ENCODE results near the gene RPL37.
"Not testable (repeated sequence)": the region's sequence is repeated elsewhere in the genome, so short reads cannot be mapped to it uniquely, and the experiment has no call there.

The RPL37 gene

DNA sequence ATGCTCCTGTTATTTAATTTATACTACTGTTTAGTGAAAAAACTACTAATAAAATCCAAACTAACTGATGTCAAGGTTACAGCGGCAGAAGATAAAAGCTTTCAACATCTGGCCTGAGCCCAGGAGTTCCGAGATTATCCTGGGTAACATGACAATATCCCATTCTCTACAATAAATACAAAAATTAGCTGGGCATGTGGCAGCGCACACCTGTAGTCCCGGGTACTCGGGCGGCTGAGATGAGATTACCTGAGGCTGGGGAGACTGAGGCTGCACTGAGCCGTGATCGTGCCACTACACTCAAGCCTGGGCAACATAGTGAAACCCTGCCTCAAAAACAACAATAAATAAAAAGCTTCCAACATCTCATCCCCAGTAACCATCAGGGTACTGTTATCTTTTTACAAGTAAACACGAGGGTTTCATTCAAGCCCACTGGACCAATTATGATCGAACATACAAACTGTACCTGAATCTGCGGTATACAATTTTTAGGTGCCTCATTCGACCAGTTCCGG, 1.3 kb downstream of the RPL37 start:
- DNase-seq: no peak

DNA sequence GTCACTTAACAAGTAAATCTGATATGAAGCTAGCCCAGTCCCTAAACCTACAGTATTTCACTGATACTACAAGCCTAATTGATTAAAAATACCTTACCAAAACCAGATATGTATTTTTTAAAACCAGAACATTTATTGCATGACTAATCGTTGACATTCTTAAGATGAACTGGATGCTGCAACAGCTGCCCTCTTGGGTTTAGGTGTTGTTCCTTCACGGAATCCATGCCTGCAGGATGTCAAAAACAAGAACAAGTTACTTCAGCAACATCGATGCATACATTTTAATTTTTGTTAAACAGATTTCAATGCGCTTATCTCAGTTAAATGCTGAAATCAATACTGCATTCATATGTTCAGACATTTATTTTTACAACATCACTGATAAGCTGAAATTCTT, 2.7 kb downstream of the RPL37 start:
- DNase-seq: no peak

DNA sequence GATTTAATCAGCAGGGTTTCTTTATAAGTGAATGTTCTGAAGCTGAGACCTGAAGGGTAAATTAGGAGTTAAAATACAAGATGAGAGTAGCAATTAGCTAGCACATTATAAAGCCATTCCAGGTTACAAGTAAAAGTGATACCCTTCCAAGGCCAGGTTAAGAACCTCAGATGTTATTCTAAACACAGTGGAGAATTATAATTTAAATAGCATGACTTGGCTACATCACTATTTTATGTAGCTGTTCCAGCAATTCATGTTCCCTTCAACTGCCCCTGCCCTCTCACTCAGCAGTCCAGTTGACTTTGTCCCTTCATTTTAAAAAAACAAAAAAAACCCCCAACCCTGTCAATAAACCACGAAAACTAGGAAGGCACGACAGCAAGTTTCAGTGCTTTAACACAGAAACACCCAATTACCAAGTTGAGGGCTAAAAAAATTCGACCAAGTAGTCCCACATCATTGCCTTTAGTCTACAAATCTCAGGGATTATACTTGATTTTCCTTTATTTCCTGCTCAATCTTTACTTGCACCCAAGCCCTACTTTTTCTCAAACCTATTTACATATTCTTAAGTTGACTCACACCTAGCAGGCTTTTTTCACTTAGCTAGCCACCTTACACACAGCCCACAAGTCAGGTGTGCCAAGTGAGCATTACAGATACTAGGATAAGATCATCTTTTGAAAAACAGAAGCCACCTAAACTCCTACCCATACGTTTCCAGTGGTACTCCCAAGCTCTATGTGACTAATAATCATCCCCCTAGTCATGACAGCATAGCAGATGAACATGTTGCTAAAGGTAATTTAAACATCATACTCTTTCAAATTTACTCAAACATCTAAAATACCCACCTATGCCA, 3.4 kb downstream of the RPL37 start:
- no peak for DNase-seq

DNA sequence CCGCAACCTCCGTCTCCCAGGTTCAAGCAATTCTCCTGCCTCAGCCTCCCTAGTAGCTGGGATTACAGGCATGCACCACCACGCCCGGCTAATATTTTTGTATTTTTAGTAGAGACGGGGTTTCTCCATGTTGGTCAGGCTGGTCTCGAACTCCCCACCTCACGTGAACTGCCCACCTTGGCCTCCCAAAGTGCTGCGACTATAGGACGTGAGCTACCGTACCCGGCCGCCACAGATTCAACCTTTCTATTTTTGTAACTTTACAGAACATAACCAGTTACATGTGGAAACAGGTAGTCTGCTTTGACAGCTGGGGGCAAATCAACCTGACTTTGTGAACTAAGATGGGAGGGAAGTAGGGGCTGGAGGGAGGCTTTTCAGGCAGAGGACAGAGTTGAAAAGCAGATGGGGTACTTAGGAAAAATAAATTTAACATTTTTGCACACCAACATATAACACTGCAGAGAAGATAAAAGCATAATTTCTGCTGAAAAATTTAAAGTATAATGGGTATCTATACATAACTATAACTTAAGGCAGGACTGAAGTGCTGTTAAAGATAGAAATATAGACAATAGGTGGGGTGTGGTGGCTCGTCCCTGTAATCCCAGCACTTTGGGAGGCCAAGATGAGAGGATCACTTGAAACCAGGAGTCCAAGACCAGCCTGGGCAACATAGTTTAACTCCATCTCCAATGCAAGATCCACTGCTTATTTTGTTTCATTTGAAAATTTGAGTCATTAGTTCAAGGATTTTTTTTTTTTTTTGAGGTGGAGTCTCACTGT, 5.1 kb downstream of the RPL37 start:
- DNase-seq: no peak

DNA sequence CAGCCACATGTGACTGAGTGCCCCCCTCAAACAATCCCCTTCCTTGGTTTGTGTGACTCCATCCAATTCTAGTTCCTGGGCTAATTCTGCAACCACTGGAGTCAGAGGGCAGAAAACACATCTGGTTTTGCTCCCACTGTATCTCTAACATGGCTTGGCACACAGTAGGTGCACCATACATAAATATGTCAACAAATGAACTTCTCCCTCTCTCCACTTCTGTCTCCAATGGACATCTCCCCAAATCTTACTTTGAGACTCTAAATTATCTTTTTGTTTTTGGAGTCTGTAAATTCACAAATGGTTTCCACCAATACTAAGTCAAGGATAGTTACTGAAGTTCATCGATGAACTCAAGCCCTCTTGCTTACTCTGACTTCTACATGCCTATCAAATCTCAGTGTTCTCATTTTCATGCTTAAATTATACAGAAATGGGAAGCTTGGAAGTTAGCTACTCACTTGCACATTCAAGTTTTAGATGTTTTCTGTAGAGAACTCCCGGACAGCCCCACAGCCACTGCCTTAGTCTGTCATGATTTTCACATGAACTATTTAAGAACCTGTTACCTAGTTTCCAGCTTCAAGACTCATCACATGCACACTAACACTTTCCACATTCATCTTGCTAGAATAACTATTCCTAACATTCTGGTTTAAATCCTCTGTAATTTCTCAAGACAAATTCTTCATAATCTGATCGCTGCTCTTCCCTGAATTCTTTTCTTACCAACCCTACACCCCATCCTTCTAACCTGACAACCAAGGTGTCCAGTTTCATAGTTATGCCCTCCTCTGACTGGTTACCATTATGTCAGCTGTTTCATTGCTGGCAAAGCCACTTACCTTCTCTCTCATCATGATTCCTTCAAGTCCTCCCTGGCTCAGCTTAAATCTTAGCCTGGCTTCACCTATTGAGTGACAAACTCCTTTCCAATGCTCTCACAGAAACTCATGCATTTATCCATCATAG, 6.0 kb downstream of the RPL37 start:
- no peak for DNase-seq

DNA sequence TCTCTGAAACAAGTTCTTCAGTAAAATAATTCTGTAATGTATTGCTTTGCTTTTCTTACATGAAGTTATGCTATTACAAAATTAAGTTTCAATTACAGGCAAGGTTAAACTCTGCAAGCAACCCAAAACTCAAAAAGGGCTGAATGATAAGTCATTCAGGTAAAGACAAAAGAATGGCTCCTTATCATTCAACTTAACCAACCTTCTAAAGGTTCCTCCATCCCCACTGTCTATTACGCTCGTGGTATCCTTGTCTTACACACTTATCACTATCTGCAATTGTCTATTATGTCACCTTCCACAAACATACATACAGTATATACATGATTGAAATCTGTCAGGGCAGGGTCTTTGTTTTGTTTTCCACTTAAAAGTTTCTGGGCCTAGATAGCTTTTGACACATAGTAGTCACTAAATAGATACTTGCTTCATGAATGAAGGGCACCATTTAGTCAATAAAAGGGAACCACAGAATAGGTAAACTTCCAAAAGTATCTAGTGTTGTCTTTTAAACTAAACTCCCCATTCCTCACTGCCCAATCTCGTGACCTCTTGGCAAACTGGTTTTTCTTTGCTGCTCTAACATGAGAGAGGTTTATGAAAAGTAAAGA, 6.9 kb downstream of the RPL37 start:
- no peak for DNase-seq

DNA sequence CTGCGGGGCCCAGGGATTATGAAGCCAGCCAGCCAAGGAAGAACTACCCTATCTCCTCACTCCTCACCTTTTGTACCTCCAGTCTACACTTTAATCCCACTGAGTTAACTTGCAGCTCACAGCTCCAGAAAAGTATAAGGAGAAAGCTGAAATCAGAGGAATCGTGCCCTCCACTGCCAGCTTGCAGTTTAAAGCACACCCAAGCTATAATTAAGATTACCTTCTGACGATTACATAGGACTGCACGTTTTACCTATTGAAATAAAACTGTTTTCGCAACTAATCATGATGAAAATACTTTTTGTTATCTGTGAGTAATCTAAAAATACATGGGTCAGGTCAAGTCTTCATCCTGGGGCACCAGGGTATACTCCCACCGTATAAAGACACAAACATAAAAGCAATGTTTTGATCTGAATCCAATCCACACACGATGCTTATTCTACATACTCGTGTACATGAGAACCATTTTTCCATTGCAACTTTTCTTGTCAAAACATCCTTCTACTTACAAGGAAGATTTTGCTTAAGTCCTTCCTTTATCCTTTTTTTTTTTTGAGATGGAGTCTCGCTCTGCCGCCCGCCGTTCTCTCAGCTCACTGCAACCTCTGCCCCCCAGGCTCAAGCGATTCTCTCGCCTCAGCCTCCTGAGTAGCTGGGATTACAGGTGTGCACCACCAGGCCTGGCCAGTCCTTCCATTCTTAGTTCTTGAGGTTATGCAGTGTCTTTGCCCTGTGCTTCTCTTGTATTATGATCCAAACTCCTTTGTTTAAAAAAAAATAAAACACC, 7.6 kb downstream of the RPL37 start:
- no peak for DNase-seq

DNA sequence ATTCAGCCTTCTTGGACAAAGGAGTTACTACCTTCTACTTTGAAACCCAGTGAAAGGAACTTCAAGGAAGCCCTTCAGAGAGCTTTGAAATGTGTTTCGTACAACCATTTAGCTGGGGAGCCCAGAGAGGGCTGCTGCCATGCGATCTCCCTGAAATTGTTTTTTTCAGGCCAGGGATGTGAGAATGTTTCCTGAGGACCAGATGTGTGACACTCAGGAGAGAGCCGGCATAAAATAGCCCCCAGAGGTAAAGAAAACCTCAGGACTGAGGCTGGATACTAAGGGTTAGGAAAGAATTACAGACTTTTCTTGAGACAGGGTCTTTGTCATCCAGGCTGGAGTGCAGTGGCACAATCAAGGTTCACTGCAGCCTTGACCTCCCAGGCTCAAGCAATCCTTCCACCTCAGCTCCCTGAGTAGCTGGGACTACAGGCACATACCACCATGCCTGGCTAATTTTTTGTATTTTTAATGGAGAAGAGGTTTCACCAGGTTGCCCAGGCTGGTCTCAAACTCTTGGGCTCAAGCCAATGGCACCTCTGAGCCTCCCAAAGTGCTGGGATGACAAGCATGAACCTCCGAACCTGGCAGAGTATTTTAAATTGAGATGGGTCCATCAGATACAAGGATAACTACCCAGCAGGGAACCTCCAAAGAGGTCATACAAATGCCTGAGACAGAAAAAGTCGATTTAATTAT, 8.4 kb downstream of the RPL37 start:
- DNase-seq: no peak

DNA sequence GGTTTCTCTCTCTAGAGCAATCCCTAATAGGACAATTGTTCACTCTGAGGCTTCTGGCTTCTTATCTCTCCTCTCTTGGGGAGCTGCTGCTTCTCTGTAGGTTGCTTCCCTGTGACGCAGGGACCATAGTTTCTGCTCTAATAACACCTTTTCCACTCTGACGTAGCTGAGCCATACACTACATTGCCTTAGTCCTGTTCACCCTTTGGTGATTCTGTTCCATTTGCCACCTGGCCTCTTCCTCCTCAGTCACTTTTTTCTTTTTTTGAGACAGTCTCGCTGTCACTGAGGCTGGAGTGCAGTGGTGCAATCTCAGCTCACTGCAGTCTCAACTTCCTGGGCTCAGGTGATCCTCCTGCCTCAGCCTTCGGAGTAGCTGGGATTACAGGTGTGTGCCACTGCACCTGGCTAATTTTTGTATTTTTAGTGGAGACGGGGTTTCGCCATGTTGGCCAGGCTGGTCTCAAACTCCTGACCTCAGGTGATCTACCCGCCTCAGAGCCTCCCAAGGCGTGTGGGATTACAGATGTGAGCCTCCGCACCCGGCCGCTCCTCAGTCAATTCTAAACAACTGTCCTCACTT, 9.5 kb downstream of the RPL37 start:
- not testable (repeated sequence) for DNase-seq

DNA sequence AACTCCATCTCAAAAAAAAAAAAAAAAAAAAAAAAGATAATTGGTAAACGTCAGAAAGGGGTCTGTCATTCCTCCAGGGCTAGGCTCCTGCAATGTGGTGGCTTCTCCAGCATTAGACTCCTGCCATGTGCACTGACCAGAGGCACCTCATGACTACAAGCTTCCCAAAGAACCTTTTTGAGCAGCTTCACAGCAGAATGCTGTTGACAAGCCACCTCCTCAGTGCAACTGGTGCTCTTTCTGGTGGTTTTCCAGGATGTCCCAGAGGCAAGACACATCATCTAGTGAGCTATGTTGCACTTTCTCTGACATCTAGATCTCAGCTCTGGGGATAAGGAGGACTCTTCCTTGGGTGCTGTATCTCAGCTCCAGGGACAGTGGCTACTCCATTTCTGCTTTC, 11.6 kb downstream of the RPL37 start:
- no peak for DNase-seq

DNA sequence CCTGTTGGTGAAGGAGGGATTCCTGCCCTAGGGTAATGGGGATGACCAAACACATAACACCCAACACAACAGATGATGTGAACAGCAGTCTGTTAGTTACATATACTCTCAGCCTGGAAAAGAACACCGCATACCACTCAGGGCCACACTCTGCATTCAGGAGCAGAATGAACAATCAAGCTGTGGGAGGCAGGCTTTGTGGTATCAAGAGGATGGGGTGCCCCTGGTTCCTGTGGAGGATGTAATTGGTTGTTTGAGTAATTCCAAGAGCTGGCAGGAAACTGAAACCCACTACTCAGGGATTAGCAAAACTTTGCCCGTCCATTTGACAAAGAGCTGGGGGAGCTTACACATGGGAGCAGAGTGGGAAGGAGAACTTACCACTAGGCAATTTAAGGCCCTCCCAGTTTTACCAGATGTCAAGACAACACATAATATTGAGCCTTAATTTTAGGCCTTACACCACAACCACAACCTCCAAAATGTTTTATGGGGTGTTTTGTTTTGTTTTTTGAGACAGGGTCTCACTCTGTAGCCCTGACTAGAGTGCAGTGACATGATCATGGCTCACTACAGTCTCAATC, 21.2 kb downstream of the RPL37 start:
- no peak for DNase-seq

DNA sequence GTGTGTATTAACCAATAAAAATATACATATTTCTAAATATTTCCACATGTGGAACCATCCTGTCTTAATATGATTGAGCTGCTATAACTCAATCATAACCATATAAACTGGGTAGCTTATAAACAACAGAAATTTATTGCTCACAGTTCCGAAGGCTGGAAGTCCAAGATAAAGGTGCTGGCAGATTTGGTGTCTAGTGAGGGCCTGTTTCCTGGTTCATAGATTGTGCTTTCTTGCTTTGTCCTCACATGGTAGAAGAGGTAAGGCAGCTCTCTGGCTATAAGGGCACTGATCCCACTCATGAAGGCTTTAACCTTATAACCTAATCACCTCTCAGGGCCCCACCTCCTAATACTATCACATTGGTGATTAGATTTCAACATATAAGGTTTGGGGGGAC, 22.9 kb downstream of the RPL37 start:
- DNase-seq: no peak

DNA sequence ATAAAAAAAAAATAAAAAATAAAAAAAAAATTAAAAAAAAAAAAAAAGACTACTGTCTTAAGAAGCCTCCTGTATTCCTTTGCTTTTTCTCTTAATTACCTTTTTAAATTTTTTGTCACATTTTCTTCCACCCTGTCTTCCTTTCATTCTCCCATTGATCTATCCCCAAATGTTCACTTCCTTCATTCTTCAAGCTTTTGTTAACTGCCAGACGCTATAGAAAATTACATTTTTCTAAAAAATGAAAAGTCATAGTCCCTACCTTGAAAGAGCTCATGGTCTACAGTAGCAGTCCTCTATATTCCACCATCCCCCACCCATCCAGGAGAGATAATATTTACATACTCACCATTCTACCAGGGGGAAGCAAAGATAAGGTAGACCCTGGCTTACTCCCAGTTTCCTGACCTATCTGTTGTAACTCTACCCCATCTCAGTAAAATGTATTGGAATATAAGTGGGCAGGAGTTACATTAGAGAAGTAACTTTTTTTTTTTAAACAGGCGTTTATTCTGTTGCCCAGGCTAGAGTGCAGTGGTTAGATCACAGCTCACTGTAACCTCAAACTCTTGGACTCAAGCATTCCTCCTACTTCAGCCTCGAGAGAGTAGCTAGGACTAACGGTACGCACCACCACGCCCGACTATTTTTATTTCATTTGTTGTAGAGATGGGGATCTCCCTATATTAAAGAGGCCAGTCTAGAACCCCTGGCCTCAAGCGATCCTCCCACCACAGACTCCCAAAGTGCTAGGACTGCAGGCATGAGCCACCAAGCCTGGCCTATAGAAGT, 33.1 kb downstream of the RPL37 start:
- DNase-seq: no peak

DNA sequence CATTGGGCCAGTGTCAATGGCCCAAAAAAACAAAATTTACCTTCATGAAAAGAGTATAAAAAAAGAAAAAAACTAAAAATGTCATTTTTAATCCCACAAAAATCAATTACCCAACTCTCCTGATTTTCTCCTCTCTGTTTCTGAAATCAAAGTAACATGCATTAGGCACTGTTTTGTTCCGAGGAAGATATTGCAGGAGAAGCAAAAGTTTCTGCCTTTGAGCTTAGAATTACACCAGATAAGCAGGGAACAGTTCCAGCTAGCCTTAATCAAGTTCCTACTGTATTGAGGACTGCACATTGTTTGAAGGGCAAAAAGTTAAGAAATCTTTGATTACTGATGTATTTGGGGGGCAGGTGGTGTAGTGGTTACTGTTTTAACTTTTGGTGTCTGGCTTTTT, 35.8 kb downstream of the RPL37 start:
- no peak for DNase-seq

DNA sequence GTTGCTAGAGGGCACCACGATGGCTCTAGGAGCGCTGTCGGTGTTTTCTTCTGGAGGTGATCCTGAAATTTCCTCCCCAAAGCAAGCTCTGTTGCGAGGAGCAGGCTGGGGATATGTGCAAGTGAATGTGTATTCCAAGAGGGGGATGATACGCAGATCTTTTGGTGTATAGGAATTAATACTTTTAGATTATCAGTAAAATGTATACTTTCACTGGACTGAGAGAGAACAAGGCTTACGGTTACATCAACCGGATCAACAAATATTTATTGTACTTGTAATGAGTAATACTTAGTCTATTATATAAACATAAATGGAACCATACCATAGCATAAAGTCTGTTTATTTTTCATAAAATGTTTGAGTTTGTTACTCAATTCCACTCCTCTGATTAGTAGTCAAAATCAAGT, 36.2 kb downstream of the RPL37 start:
- DNase-seq: no peak

DNA sequence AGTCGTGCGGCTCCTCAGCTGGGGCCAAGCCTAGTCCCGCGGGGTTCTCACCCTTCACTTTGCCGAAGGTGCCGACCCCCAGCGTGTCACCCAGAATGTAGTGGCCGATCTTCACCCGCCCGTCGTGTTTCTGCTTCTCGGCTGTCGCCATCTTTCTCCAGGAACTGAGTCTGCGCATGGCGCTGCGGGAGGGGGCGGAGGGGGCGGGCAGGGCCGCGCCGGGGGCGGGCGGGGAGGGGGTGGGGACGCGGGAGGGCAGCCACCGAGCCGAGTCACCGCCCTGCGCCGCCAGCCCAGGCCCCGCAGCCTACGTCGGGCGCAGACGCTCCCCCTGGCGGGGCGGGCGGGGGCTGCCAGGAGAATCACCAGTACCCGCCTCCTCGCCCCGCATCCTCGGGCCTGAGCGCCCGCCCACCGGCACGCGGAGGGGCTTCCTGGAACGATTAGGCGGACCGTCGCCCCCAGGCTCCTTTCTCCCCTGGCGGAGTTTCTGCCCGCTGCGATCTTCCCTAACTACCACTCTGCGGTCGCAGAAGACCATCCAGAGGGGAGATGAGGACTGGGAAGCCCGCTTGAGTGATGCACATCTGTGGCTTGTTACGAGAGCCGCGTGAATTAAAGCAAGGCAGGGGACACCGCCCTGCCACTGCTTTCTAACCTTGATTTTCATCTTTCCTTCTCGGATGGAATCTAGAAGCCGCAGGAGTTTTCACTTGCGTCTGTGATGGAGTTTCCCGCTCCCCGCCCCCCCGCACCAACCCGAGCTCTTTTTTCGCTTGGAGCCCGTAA, 36.8 kb downstream of the RPL37 start, which contains the start of gene PRKAA1:
PRKAA1 (minus strand) TSS at position 363 of the 789 bp plus-strand sequence; CDS start at position 178, 185 bp downstream.
- peak; percentile 39 to 55 for DNase-seq

DNA sequence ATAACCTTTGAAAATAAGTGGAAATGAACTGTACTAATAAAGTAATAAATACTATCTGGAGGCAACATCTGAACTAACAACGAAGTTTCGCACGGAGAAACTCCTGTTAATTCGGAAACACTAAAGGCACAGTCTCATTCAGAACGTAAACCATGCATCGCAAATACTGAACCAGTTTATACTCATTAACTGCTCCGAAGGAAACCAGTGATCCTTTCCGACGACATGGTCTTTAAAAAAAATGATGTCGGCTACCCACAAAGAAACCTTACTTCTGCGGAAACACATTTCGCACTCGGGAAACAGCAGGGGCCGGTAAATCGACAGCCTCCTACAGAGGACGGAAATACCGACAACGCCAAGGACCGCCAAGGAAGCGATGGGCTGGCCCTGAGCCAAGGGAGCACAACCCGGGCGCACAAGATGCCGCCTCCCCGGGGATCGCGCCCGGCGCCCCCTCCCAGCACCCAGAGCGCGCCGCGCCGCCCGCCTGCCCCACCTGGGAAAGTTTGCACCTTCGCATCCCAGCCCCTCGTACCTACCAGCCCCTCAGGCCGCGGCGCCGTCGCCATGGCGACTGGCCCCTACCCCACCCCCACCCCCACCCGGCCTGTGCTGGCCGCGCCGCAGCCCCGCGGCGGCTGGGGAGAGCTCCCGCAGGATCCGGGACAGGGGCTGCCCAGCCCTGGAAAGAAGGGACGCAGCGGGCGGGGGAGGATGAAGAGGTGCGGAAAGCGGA, 37.6 kb downstream of the RPL37 start:
- no peak for DNase-seq

Measured in cerebellar nuclear complex (tissue), 1 donor.